ENCODE results near the gene TIMP2.

DNA sequence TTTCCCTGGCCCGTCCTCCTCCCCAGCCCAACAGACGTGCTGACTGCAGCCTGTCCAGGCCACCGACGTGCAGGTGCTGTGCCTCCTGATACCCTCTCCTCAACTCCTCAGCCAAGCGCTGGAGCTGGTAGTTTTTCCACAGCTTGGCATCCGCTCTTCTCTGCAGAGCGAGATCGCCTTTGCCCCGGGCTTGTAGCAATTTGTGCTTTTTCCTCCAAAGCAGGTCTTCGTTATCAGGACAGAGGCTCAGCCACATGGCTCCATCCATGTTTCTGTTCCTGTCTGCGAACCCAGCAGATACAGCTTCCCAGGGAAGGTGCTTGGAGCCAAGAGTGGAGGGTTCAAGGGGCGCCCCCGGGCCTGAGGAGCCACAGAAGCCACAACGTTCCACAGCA lies 33.1 kb downstream of the TIMP2 start:
- TF ChIP-seq, protein P1, sequence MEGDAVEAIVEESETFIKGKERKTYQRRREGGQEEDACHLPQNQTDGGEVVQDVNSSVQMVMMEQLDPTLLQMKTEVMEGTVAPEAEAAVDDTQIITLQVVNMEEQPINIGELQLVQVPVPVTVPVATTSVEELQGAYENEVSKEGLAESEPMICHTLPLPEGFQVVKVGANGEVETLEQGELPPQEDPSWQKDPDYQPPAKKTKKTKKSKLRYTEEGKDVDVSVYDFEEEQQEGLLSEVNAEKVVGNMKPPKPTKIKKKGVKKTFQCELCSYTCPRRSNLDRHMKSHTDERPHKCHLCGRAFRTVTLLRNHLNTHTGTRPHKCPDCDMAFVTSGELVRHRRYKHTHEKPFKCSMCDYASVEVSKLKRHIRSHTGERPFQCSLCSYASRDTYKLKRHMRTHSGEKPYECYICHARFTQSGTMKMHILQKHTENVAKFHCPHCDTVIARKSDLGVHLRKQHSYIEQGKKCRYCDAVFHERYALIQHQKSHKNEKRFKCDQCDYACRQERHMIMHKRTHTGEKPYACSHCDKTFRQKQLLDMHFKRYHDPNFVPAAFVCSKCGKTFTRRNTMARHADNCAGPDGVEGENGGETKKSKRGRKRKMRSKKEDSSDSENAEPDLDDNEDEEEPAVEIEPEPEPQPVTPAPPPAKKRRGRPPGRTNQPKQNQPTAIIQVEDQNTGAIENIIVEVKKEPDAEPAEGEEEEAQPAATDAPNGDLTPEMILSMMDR (IDR thresholded peaks at IDR 0.05), result no peak
- no peak for TF ChIP-seq POLR2A (IDR thresholded peaks at IDR 0.05)

Data from heart left ventricle (tissue), 13 donors.